GM12878 (cell line): Measurements from ENCODE around the gene GPBP1. TPM values are rescaled to one million over a fixed set of nuclear protein-coding genes. Genes with fewer than 3 reads are reported as not detected.

Experiments used
- polyA plus RNA-seq, 11 experiments: library from polyadenylated mRNA; depleted of rRNA in 4 of 11; unstranded in 6 of 11; stranded (reverse) in 5 of 11; fragments of >200 nt; fragmentation: Nextera tagmentation in 4 of 11; fragmentation: Illumina TruSeq in 1 of 11; extraction: Ambion mirVana in 4 of 11; extraction: Trizol in 1 of 11; gene quantifications; 1 replicate in 1 of 11; 2 replicates in 10 of 11; pipeline versions ENCODE4 v1.2.1 to v1.2.3, GENCODE V29; 2011 to 2016; ENCODE audit warnings: inconsistent platforms in 2 of 11, missing spikeins in 2 of 11, low read depth in 1 of 11
- small RNA-seq: library from RNA; depleted of rRNA; stranded (forward); fragments of <200 nt; gene quantifications from one replicate; pipeline ENCODE3, GENCODE V24; 2014
- total RNA-seq, 4 experiments: library from RNA; depleted of rRNA in 3 of 4; stranded (reverse); fragments of >200 nt in 3 of 4; fragmentation: Illumina TruSeq in 1 of 4; extraction: Trizol in 1 of 4; gene quantifications; 2 replicates each; pipeline versions ENCODE4 v1.2.1 to v1.2.3, GENCODE V29; 2013 to 2021

The GPBP1 gene
- total and polyA plus RNA-seq, 10 of the 15 experiments (the other 5 are each of a cell fraction or from before 2014, with no cell fraction given), result 27.0 to 96.2 (median 55.4) TPM

Small RNA genes within 50 kb of the gene (small RNA-seq; reads per million reads assigned to genes)
- gene RF00019, result not detected

Other genes starting within 250 kb of the GPBP1 start
- 7.9 and 11.1 TPM in 2 replicates for gene MIER3, start 221.9 kb upstream of the GPBP1 start, total RNA-seq (2014; rRNA removed)
- gene MIER3, start 221.9 kb upstream of the GPBP1 start, total RNA-seq (2014; rRNA removed; fragmentation: Illumina TruSeq; extraction: Trizol), result 13.0 and 14.6 TPM in 2 replicates
- 10.3 and 13.2 TPM in 2 replicates for gene MIER3, start 221.9 kb upstream of the GPBP1 start, total RNA-seq (2021)
- gene MIER3, start 221.9 kb upstream of the GPBP1 start, polyA plus RNA-seq (2011; rRNA removed), result 13.8 and 17.9 TPM in 2 replicates
- gene MIER3, start 221.9 kb upstream of the GPBP1 start, polyA plus RNA-seq (2014; fragmentation: Illumina TruSeq; extraction: Trizol), result 8.7 and 11.0 TPM in 2 replicates
- gene MIER3, start 221.9 kb upstream of the GPBP1 start, polyA plus RNA-seq (2014; fragmentation: Nextera tagmentation; extraction: Ambion mirVana), result 1 to 10 TPM; 2.9 to 3.5 TPM
- 4.7 and 8.5 TPM in 2 replicates for gene MIER3, start 221.9 kb upstream of the GPBP1 start, polyA plus RNA-seq (2014; rRNA removed)
- 1 to 10 TPM; 6.3 to 6.5 TPM for gene MIER3, start 221.9 kb upstream of the GPBP1 start, polyA plus RNA-seq (2016; fragmentation: Nextera tagmentation; extraction: Ambion mirVana)